ENCODE measurements around the gene RNGTT.

The RNGTT gene

GRCh38 chr6:88561034-88561953, 402.1 kb downstream of the RNGTT start:
- DNase-seq (ENCODE audit: low read depth, low spot score), result no peak
